Measurements from ENCODE around the gene CTDNEP1.

- TF ChIP-seq EZH2 (IDR thresholded peaks at IDR 0.05; ENCODE audit: insufficient read depth, low read length) (no peak), CTCF (IDR thresholded peaks at IDR 0.05; ENCODE audit: insufficient read depth, low read depth, low read length) (no peak)
These were observed 17.2 kb downstream of the CTDNEP1 start, which contains the start of gene DVL2 for GRCh38 chr17:7234083-7234951.

Data from astrocyte (in vitro differentiated cells and primary cell).